ENCODE results near the gene OAS2.

GRCh38 chr12:113058553-113058952 lies 80.2 kb downstream of the OAS2 start:
- TF ChIP-seq EZH2phosphoT487 (IDR thresholded peaks at IDR 0.05; ENCODE audit: insufficient read depth, low read depth) (no peak), EZH2 (IDR thresholded peaks at IDR 0.05; ENCODE audit: insufficient read depth, poor library complexity, severe bottlenecking) (no peak)
